ENCODE results near the gene INO80B. TPM values are rescaled to one million over a fixed set of nuclear protein-coding genes. Genes with fewer than 3 reads are reported as not detected.

INO80B gene
- total and polyA plus RNA-seq, 9 of the 15 experiments (the other 6 are each of a cell fraction or from before 2014, with no cell fraction given): 0.41 to 22.6 (median 9.0) TPM

DNA sequence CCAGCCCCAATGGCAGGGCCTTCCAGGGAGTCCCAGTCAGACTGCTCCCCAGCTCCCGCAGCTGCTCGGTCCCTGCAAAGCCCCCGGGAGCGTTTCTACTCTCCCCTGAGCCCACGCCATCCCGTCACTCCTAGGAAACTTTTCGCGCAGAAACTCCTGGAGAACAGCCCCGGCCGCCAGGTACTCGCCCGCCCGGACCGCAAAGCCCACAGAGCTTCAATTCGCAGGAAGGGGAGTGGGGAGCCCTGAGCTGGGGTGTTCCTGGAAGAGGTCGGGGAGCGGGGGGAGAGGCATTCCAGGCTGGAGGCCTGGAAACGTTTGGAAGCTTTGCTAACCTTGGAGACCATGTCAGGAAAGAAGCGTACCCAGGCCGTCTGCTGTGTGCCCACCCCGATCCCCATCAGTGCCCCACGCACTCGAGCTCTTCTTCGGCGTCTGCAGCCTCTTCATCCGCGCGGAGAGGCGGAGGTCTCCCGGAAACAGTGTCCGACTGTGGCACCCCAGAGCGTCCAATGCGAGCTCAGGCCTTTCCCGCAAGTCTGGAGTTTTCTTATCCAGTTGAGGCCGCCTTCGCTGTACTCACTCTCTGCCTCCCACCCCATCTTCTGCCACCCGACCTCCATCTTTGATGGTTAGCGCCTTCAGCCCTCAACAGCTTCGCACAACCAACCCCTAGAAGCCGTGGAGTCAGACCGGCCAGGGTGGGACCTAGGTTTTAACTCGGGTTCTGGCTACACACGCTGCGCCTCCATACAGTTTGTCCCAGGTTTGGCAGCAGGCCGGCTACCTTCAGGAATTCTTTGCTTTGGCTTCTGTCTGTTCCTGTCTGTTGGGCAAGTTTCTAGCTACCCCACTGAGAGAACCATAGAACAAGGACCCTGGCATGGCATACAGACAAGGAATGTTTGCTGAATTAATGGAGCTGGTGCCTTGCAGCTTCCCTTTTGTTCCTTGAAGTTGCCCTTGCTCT is 48.9 kb downstream of the INO80B start (continued):
- no peak for TF ChIP-seq ZKSCAN1 (IDR thresholded peaks at IDR 0.05; ENCODE audit: low read depth, low read length)
- TF ChIP-seq, protein P1, sequence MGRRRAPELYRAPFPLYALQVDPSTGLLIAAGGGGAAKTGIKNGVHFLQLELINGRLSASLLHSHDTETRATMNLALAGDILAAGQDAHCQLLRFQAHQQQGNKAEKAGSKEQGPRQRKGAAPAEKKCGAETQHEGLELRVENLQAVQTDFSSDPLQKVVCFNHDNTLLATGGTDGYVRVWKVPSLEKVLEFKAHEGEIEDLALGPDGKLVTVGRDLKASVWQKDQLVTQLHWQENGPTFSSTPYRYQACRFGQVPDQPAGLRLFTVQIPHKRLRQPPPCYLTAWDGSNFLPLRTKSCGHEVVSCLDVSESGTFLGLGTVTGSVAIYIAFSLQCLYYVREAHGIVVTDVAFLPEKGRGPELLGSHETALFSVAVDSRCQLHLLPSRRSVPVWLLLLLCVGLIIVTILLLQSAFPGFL (CRISPR knock-in tag; IDR thresholded peaks at IDR 0.05): no peak
- TF ChIP-seq ELF2 (CRISPR knock-in tag; IDR thresholded peaks at IDR 0.05): no peak
- TF ChIP-seq NR4A1 (CRISPR knock-in tag; IDR thresholded peaks at IDR 0.05): no peak
- TF ChIP-seq NR4A1 (tag; IDR thresholded peaks at IDR 0.05): 0 out of 2 replicates have a peak, but pooled peaks have one; percentile 46
- peak; percentile 69 for TF ChIP-seq RBBP5 (IDR thresholded peaks at IDR 0.05; ENCODE audit: borderline replicate concordance, insufficient read depth, low read length, poor library complexity, severe bottlenecking)
- TF ChIP-seq ATF3 (IDR thresholded peaks at IDR 0.05): peak; percentile 46; the same call in 1 of the 2 replicates
- peak; percentile 39; the same call in 1 of the 2 replicates for TF ChIP-seq ATF3 (CRISPR knock-in tag; conservative IDR thresholded peaks at IDR 0.05)
- TF ChIP-seq POLR3G (IDR thresholded peaks at IDR 0.05; ENCODE audit: extremely low read depth, insufficient read length, insufficient replicate concordance): no peak
- TF ChIP-seq BACH1 (tag; IDR thresholded peaks at IDR 0.05): no peak
- no peak for TF ChIP-seq ARID3B (CRISPR knock-in tag; IDR thresholded peaks at IDR 0.05; ENCODE audit: borderline replicate concordance)
- TF ChIP-seq FOSL1 (tag; conservative IDR thresholded peaks at IDR 0.05): peak; percentile 87
- 0 out of 4 replicates have a peak, but pooled peaks of 1 of the 2 experiments have one; percentile 3 for TF ChIP-seq SRF (CRISPR knock-in tag; IDR thresholded peaks at IDR 0.05)
- 0 out of 2 replicates have a peak, but pooled peaks have one; percentile 4 for TF ChIP-seq BHLHE40 (IDR thresholded peaks at IDR 0.05; ENCODE audit: low read length)
- TF ChIP-seq, protein P2, sequence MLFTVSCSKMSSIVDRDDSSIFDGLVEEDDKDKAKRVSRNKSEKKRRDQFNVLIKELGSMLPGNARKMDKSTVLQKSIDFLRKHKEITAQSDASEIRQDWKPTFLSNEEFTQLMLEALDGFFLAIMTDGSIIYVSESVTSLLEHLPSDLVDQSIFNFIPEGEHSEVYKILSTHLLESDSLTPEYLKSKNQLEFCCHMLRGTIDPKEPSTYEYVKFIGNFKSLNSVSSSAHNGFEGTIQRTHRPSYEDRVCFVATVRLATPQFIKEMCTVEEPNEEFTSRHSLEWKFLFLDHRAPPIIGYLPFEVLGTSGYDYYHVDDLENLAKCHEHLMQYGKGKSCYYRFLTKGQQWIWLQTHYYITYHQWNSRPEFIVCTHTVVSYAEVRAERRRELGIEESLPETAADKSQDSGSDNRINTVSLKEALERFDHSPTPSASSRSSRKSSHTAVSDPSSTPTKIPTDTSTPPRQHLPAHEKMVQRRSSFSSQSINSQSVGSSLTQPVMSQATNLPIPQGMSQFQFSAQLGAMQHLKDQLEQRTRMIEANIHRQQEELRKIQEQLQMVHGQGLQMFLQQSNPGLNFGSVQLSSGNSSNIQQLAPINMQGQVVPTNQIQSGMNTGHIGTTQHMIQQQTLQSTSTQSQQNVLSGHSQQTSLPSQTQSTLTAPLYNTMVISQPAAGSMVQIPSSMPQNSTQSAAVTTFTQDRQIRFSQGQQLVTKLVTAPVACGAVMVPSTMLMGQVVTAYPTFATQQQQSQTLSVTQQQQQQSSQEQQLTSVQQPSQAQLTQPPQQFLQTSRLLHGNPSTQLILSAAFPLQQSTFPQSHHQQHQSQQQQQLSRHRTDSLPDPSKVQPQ (CRISPR knock-in tag; IDR thresholded peaks at IDR 0.05; ENCODE audit: borderline replicate concordance): no peak
- TF ChIP-seq ZNF217 (CRISPR knock-in tag; IDR thresholded peaks at IDR 0.05): no peak
- no peak for TF ChIP-seq ZNF655 (CRISPR knock-in tag; IDR thresholded peaks at IDR 0.05)
- TF ChIP-seq L3MBTL2 (IDR thresholded peaks at IDR 0.05): peak; percentile 71; the same call in 1 of the 2 replicates
- TF ChIP-seq ZNF134 (CRISPR knock-in tag; conservative IDR thresholded peaks at IDR 0.05): no peak

All from K562 (cell line).